H9 (cell line): Measurements from ENCODE around the gene AMH. TPM values are rescaled to one million over a fixed set of nuclear protein-coding genes. Genes with fewer than 3 reads are reported as not detected.

Experiments used
- DNase-seq: peaks from one replicate; pipeline ENCODE4 v3.0.0-alpha.2; 2017
- H2AFZ ChIP-seq: one replicate; pipeline ENCODE4 v1.6.1; 2013; ENCODE audit warnings: mild to moderate bottlenecking, low read length, control low read depth, moderate library complexity
- H2AK5ac ChIP-seq: 2 replicates; pipeline ENCODE4 v1.6.1; 2013; ENCODE audit warnings: low read length, control low read depth, mixed read lengths; ENCODE audit not compliant: insufficient read length
- H2BK120ac ChIP-seq: one replicate; pipeline ENCODE4 v1.6.1; 2013; ENCODE audit warnings: low read depth, mild to moderate bottlenecking, low read length, control low read depth, inconsistent platforms; ENCODE audit not compliant: poor library complexity, severe bottlenecking
- H2BK12ac ChIP-seq: 2 replicates; pipeline ENCODE4 v1.6.1; 2013; ENCODE audit warnings: low read length, control low read depth, mixed read lengths, low read depth; ENCODE audit not compliant: insufficient read length
- H2BK15ac ChIP-seq: 2 replicates; pipeline ENCODE4 v1.6.1; 2013; ENCODE audit warnings: low read depth, low read length, control low read depth
- H2BK20ac ChIP-seq: one replicate; pipeline ENCODE4 v1.6.1; 2013; ENCODE audit warnings: low read depth, mild to moderate bottlenecking, low read length, control low read depth, inconsistent platforms; ENCODE audit not compliant: poor library complexity, severe bottlenecking
- H2BK5ac ChIP-seq: 2 replicates; pipeline ENCODE4 v1.6.1; 2013; ENCODE audit warnings: low read length, control low read depth, mixed read lengths; ENCODE audit not compliant: insufficient read length
- H3K14ac ChIP-seq: 2 replicates; pipeline ENCODE4 v1.6.1; 2013; ENCODE audit warnings: low read length, control low read depth; ENCODE audit not compliant: insufficient read depth
- H3K18ac ChIP-seq: 2 replicates; pipeline ENCODE4 v1.6.1; 2013; ENCODE audit warnings: low read depth, mild to moderate bottlenecking, mixed read lengths, low read length, control low read depth; ENCODE audit not compliant: insufficient read length
- H3K23ac ChIP-seq: 2 replicates; pipeline ENCODE4 v1.6.1; 2013; ENCODE audit warnings: low read length, control low read depth, mixed read lengths, low read depth; ENCODE audit not compliant: insufficient read length
- H3K23me2 ChIP-seq: 2 replicates; pipeline ENCODE4 v1.6.1; 2013; ENCODE audit warnings: low read depth, mild to moderate bottlenecking, mixed read lengths, low read length, control low read depth; ENCODE audit not compliant: insufficient read length, poor library complexity, severe bottlenecking
- H3K27ac ChIP-seq: 2 replicates; pipeline ENCODE4 v1.5.1; 2013; ENCODE audit warnings: low read length, control low read depth, mixed read lengths, low read depth; ENCODE audit not compliant: insufficient read length
- H3K27me3 ChIP-seq: 2 replicates; pipeline ENCODE4 v1.6.1; 2013; ENCODE audit warnings: low read length, control low read depth, inconsistent platforms; ENCODE audit not compliant: insufficient read depth
- H3K4ac ChIP-seq: 2 replicates; pipeline ENCODE4 v1.6.1; 2013; ENCODE audit warnings: low read depth, mild to moderate bottlenecking, control low read depth, inconsistent platforms, low read length, moderate library complexity
- H3K4me1 ChIP-seq: 2 replicates; pipeline ENCODE4 v1.6.1; 2013; ENCODE audit warnings: low read length, control low read depth, inconsistent platforms; ENCODE audit not compliant: insufficient read depth
- H3K4me2 ChIP-seq: 2 replicates; pipeline ENCODE4 v1.6.1; 2013; ENCODE audit warnings: low read length, control low read depth, mixed read lengths; ENCODE audit not compliant: insufficient read length, insufficient read depth
- H3K56ac ChIP-seq: 2 replicates; pipeline ENCODE4 v1.6.1; 2013; ENCODE audit warnings: low read depth, mild to moderate bottlenecking, mixed read lengths, low read length, control low read depth; ENCODE audit not compliant: insufficient read length
- H3K79me1 ChIP-seq: 2 replicates; pipeline ENCODE4 v1.6.1; 2013; ENCODE audit warnings: low read depth, mild to moderate bottlenecking, moderate library complexity, low read length, control low read depth, inconsistent platforms; ENCODE audit not compliant: insufficient read depth, poor library complexity, severe bottlenecking
- H3K79me2 ChIP-seq: 2 replicates; pipeline ENCODE4 v1.6.1; 2013; ENCODE audit warnings: low read length, control low read depth, inconsistent platforms; ENCODE audit not compliant: insufficient read depth
- H3K9ac ChIP-seq: 2 replicates; pipeline ENCODE4 v1.6.1; 2013; ENCODE audit warnings: low read length, control low read depth, mixed read lengths; ENCODE audit not compliant: insufficient read length; ENCODE audit errors: extremely low read depth
- H3K9me3 ChIP-seq: one replicate; pipeline ENCODE4 v1.6.1; 2013; ENCODE audit warnings: low read depth, low read length, inconsistent platforms; ENCODE audit not compliant: control insufficient read depth
- H3T11ph ChIP-seq: one replicate; pipeline ENCODE4 v1.6.1; 2013; ENCODE audit warnings: mild to moderate bottlenecking, low read length, control low read depth, inconsistent platforms
- H4K20me1 ChIP-seq: one replicate; pipeline ENCODE4 v1.6.1; 2013; ENCODE audit not compliant: control insufficient read depth, insufficient read length, insufficient read depth
- H4K5ac ChIP-seq: 2 replicates; pipeline ENCODE4 v1.6.1; 2013; ENCODE audit warnings: low read depth, mild to moderate bottlenecking, mixed read lengths, low read length, control low read depth; ENCODE audit not compliant: insufficient read length
- H4K8ac ChIP-seq: replicated peaks from 2 replicates; pipeline ENCODE4 v1.6.1; 2013; ENCODE audit warnings: low read length, control low read depth, mixed read lengths, low read depth; ENCODE audit not compliant: insufficient read length
- H4K91ac ChIP-seq: 2 replicates; pipeline ENCODE4 v1.6.1; 2013; ENCODE audit warnings: low read depth, mild to moderate bottlenecking, moderate library complexity, mixed read lengths, low read length, control low read depth; ENCODE audit not compliant: insufficient read length
- H3K27ac Mint-ChIP-seq, 3 experiments: 2 replicates in 2 of 3; 3 replicates in 1 of 3; pipeline ENCODE4 v1.8.0; 2020 to 2021; ENCODE audit warnings: mixed read lengths in 3 of 3, mild to moderate bottlenecking in 1 of 3, moderate library complexity in 1 of 3
- H3K27me3 Mint-ChIP-seq: 2 replicates; pipeline ENCODE4 v1.8.0; 2021; ENCODE audit warnings: low read depth, mild to moderate bottlenecking, moderate library complexity, mixed read lengths
- H3K36me3 Mint-ChIP-seq, 3 experiments: 2 replicates in 2 of 3; 3 replicates in 1 of 3; pipeline ENCODE4 v1.8.0; 2020 to 2021; ENCODE audit warnings: low read depth in 3 of 3, mixed read lengths in 3 of 3; ENCODE audit not compliant: insufficient read depth in 1 of 3
- H3K4me1 Mint-ChIP-seq, 2 experiments: 2 replicates each; pipeline ENCODE4 v1.8.0; 2020; ENCODE audit warnings: mixed read lengths in 2 of 2
- H3K4me3 Mint-ChIP-seq, 2 experiments: 2 replicates in 1 of 2; 3 replicates in 1 of 2; pipeline ENCODE4 v1.8.0; 2020 to 2021; ENCODE audit warnings: mild to moderate bottlenecking in 2 of 2, mixed read lengths in 2 of 2, moderate library complexity in 1 of 2
- H3K9me3 Mint-ChIP-seq, 2 experiments: 2 replicates in 1 of 2; 3 replicates in 1 of 2; pipeline ENCODE4 v1.8.0; 2020; ENCODE audit warnings: mild to moderate bottlenecking in 2 of 2, mixed read lengths in 2 of 2, moderate library complexity in 1 of 2
- CTCF ChIP-seq: fragments of 200-600 bp; sonication (generic); conservative IDR thresholded peaks from 3 replicates; pipeline ENCODE4 v1.8.0; 2021; ENCODE audit warnings: antibody characterized with exemption, mild to moderate bottlenecking
- WGBS: extraction: QIAGEN DNeasy Blood & Tissue Kit; methylation state at CpG from one replicate; pipeline ENCODE4 v1.1.7; 2013; ENCODE audit warnings: missing lambda C conversion rate, low lambda C conversion rate, mixed read lengths; ENCODE audit not compliant: insufficient read length; ENCODE audit errors: extremely low coverage; 5-methylcytosine and 5-hydroxymethylcytosine counted together
- total RNA-seq: library from RNA; stranded (reverse); gene quantifications from 2 replicates; pipeline ENCODE4 v1.2.1, GENCODE V29; 2021

AMH gene
- total RNA-seq, 1 experiment from 2014 or later = 70.7 TPM

- H4K20me1 ChIP-seq = no peaks in the 10 kb centered on the region
- H3K9ac ChIP-seq = no peak overlapping the region
- H3K27me3 Mint-ChIP-seq = peaks cover 89% of the 10 kb centered on the region
- no peak overlapping the region for H2BK120ac ChIP-seq
- H3K79me2 ChIP-seq = no peaks in the 10 kb centered on the region
- H2BK15ac ChIP-seq = no peak overlapping the region
- H3K4me1 Mint-ChIP-seq = peaks cover 7 to 14% of the 10 kb centered on the region in 2 experiments; a peak in 3 of 4 replicates
- H3K23ac ChIP-seq = no peak overlapping the region
- H3K4me2 ChIP-seq = no peak overlapping the region
- no peak overlapping the region for H3K4me3 Mint-ChIP-seq
- H3K27ac Mint-ChIP-seq = no peak overlapping the region
- peaks cover 5 to 6% of the 10 kb centered on the region in 2 experiments; a peak in 3 of 5 replicates for H3K9me3 Mint-ChIP-seq
- no peak overlapping the region for H3K18ac ChIP-seq
- H2BK5ac ChIP-seq = no peak overlapping the region
- no peak overlapping the region for H4K91ac ChIP-seq
- H3K9me3 ChIP-seq = no peaks in the 10 kb centered on the region
- no peak overlapping the region for H2BK20ac ChIP-seq
- no peak for TF ChIP-seq CTCF
- H3K14ac ChIP-seq = no peak overlapping the region
- H2AK5ac ChIP-seq = no peak overlapping the region
- H3K23me2 ChIP-seq = no peaks in the 10 kb centered on the region
- H3K79me1 ChIP-seq = no peaks in the 10 kb centered on the region
- DNase-seq = no peak
- H4K5ac ChIP-seq = no peak overlapping the region
- WGBS = no CpG with 5 or more reads among the region's 13 CpGs
- no peak overlapping the region for H3K4ac ChIP-seq
- no peak overlapping the region for H2AFZ ChIP-seq
- no peak overlapping the region for H3T11ph ChIP-seq
- no peak overlapping the region for H4K8ac ChIP-seq
- H3K27ac ChIP-seq = no peak overlapping the region
- H3K56ac ChIP-seq = no peak overlapping the region
- H2BK12ac ChIP-seq = no peak overlapping the region
- H3K4me1 ChIP-seq = no peaks in the 10 kb centered on the region
- H3K27me3 ChIP-seq = peaks cover 39% of the 10 kb centered on the region; the same call in 1 of the 2 replicates
- peaks cover 0 to 7% (median 4%) of the 10 kb centered on the region in 3 experiments; a peak in 3 of 7 replicates for H3K36me3 Mint-ChIP-seq
Measured at GRCh38 chr19:2287585-2288337, 38.6 kb downstream of the AMH start.
